GM12878 (cell line): ENCODE data around the gene MAPK9. TPM values are rescaled to one million over a fixed set of nuclear protein-coding genes. Genes with fewer than 3 reads are reported as not detected.
A peak's percentile ranks its signal among the peaks of the same experiment; 100 is the strongest.

Experiments
- ATAC-seq: fragments of 200-7000 bp; cut with Tn5 transposase; 3 replicates; pipeline ENCODE4 v1.9.1; 2020; ENCODE audit warnings: mild to moderate bottlenecking, moderate library complexity
- BruUV-seq: library from RNA; stranded (reverse); fragments of 400-500 nt; replicated peaks from 2 replicates; lab custom pipeline; 2021; lab: Mats Ljungman, UMichigan
- CTCF ChIA-PET: fragments of 300-600 bp; sonication (Branson Sonifier 250); formaldehyde crosslinking; extraction: SDS; loops from one replicate; lab custom pipeline; 2021; ENCODE audit warnings: inconsistent platforms; lab: Yijun Ruan, JAX
- POLR2A ChIA-PET: fragments of 350-600 bp; formaldehyde crosslinking; extraction: SDS; loops from one replicate; lab custom pipeline; 2021; ENCODE audit warnings: inconsistent platforms; lab: Charles Lee
- RAD21 ChIA-PET: fragments of 300-600 bp; sonication (Branson Sonifier 250); formaldehyde crosslinking; loops from one replicate; lab custom pipeline; 2023; ENCODE audit warnings: antibody characterized with exemption; ENCODE audit not compliant: unreplicated experiment; lab: Charles Lee
- SMC1A ChIA-PET: fragments of 300-600 bp; sonication (Branson Sonifier 250); formaldehyde crosslinking; loops from one replicate; lab custom pipeline; 2023; ENCODE audit not compliant: unreplicated experiment, uncharacterized antibody; lab: Charles Lee
- DNase-seq: peaks from one replicate; pipeline ENCODE4 v3.0.0-alpha.2; 2011; ENCODE audit warnings: low read depth, low spot score
- FAIRE-seq: peaks from 3 replicates; lab custom pipeline; 2011; peaks lifted over from hg19 to GRCh38; lab: Jason Lieb, UNC
- H2AFZ ChIP-seq: 2 replicates; pipeline ENCODE4 v1.6.0; 2011; ENCODE audit warnings: low read depth, low read length, control low read depth; ENCODE audit not compliant: control insufficient read depth
- H3K27ac ChIP-seq: 2 replicates; pipeline ENCODE4 v1.5.1; 2011; ENCODE audit warnings: control low read depth; ENCODE audit not compliant: control insufficient read depth, insufficient read depth
- H3K27me3 ChIP-seq, 2 experiments: replicated peaks in 1 of 2; 2 replicates each; pipeline versions ENCODE4 v1.6.0 to v1.6.1; 2011; ENCODE audit warnings: low read length in 1 of 2; ENCODE audit not compliant: control insufficient read depth in 2 of 2, insufficient read depth in 2 of 2
- H3K36me3 ChIP-seq, 2 experiments: 2 replicates each; pipeline ENCODE4 v1.5.1; 2011; ENCODE audit warnings: low read length in 1 of 2; ENCODE audit not compliant: control insufficient read depth in 2 of 2, insufficient read depth in 2 of 2
- H3K4me1 ChIP-seq: 2 replicates; pipeline ENCODE4 v1.6.1; 2011; ENCODE audit warnings: mild to moderate bottlenecking, low read length, moderate library complexity, mixed read lengths; ENCODE audit not compliant: control insufficient read depth, insufficient read depth
- H3K4me2 ChIP-seq: 2 replicates; pipeline ENCODE4 v1.6.0; 2011; ENCODE audit warnings: control low read depth; ENCODE audit not compliant: control insufficient read depth, insufficient read depth
- H3K4me3 ChIP-seq: fragments of 200-600 bp; sonication (generic); 2 replicates; pipeline ENCODE4 v1.5.1; 2016
- H3K79me2 ChIP-seq: 2 replicates; pipeline ENCODE4 v1.6.0; 2011; ENCODE audit warnings: low read length; ENCODE audit not compliant: control insufficient read depth, insufficient read depth
- H3K9ac ChIP-seq: 2 replicates; pipeline ENCODE4 v1.8.0; 2011; ENCODE audit warnings: low read length, control low read depth, mixed read lengths; ENCODE audit not compliant: control insufficient read depth, insufficient read depth
- H3K9me3 ChIP-seq: replicated peaks from 3 replicates; pipeline ENCODE4 v1.5.1; 2011; ENCODE audit warnings: mild to moderate bottlenecking, low read length; ENCODE audit not compliant: control insufficient read depth, insufficient read depth
- H4K20me1 ChIP-seq: 2 replicates; pipeline ENCODE4 v1.6.0; 2011; ENCODE audit not compliant: control insufficient read depth, insufficient read depth
- E2F4 ChIP-seq: IDR thresholded peaks from 2 replicates; pipeline ENCODE4 v1.6.1; 2012; ENCODE audit warnings: low read depth, low read length, improper control_type of control experiment
- ETV6 ChIP-seq, 2 experiments: fragments of 450-650 bp in 1 of 2; IDR thresholded peaks in 1 of 2; conservative IDR thresholded peaks in 1 of 2; 2 replicates each; pipeline ENCODE4 v1.6.1; 2014; ENCODE audit warnings: antibody characterized with exemption in 1 of 2, borderline replicate concordance in 1 of 2, low read depth in 1 of 2, mild to moderate bottlenecking in 1 of 2, moderate library complexity in 1 of 2
- HCFC1 ChIP-seq: fragments of 150-350 bp; IDR thresholded peaks from 2 replicates; pipeline ENCODE4 v1.6.1; 2014; ENCODE audit warnings: low read length
- IRF3 ChIP-seq: fragments of 450-650 bp; IDR thresholded peaks from 2 replicates; pipeline ENCODE4 v1.6.1; 2014; ENCODE audit warnings: mild to moderate bottlenecking
- MEF2A ChIP-seq: IDR thresholded peaks from 2 replicates; pipeline ENCODE4 v1.6.1; 2011; ENCODE audit warnings: low read depth, mild to moderate bottlenecking, low read length, moderate library complexity; ENCODE audit not compliant: insufficient read depth
- NR2F1 ChIP-seq: fragments of 450-650 bp; conservative IDR thresholded peaks from 2 replicates; pipeline ENCODE4 v1.6.1; 2017; ENCODE audit warnings: mild to moderate bottlenecking
- SIN3A ChIP-seq: IDR thresholded peaks from 2 replicates; pipeline ENCODE4 v1.6.1; 2012; ENCODE audit warnings: low read depth, low read length, improper control_type of control experiment
- ZNF274 ChIP-seq: IDR thresholded peaks from one replicate; pipeline ENCODE4 v1.8.0; 2011; ENCODE audit not compliant: insufficient read length, insufficient read depth
- WGBS: methylation state at CpG from one replicate; pipeline ENCODE4 v1.1.6; 2016; ENCODE audit warnings: low lambda C conversion rate; ENCODE audit not compliant: insufficient replicate concordance, insufficient coverage; ENCODE audit errors: missing lambda C conversion rate; 5-methylcytosine and 5-hydroxymethylcytosine counted together
- in situ Hi-C: fragments of 300-500 bp; cut with MboI; formaldehyde crosslinking; loops from 9 replicates; pipeline ENCODE4 v1.14.3; 2018; ENCODE audit warnings: mixed read lengths
- intact Hi-C: fragments of 100-400 bp; cut with micrococcal nuclease; formaldehyde crosslinking; loops from one replicate; pipeline ENCODE4 v1.14.2; 2022; ENCODE audit not compliant: unreplicated experiment
- polyA plus RNA-seq, 11 experiments: library from polyadenylated mRNA; depleted of rRNA in 4 of 11; unstranded in 6 of 11; stranded (reverse) in 5 of 11; fragments of >200 nt; fragmentation: Nextera tagmentation in 4 of 11; fragmentation: Illumina TruSeq in 1 of 11; extraction: Ambion mirVana in 4 of 11; extraction: Trizol in 1 of 11; gene quantifications; 1 replicate in 1 of 11; 2 replicates in 10 of 11; pipeline versions ENCODE4 v1.2.1 to v1.2.3, GENCODE V29; 2011 to 2016; ENCODE audit warnings: inconsistent platforms in 2 of 11, missing spikeins in 2 of 11, low read depth in 1 of 11
- total RNA-seq, 4 experiments: library from RNA; depleted of rRNA in 3 of 4; stranded (reverse); fragments of >200 nt in 3 of 4; fragmentation: Illumina TruSeq in 1 of 4; extraction: Trizol in 1 of 4; gene quantifications; 2 replicates each; pipeline versions ENCODE4 v1.2.1 to v1.2.3, GENCODE V29; 2013 to 2021
- TF ChIP-seq, protein P1 (sequence below): fragments of 450-650 bp; IDR thresholded peaks from 2 replicates; pipeline ENCODE4 v1.6.1; 2016; ENCODE audit warnings: mild to moderate bottlenecking

MAPK9 gene
- total and polyA plus RNA-seq, 10 of the 15 experiments (the other 5 are each of a cell fraction or from before 2014, with no cell fraction given), result 2.1 to 52.9 (median 21.7) TPM

DNA sequence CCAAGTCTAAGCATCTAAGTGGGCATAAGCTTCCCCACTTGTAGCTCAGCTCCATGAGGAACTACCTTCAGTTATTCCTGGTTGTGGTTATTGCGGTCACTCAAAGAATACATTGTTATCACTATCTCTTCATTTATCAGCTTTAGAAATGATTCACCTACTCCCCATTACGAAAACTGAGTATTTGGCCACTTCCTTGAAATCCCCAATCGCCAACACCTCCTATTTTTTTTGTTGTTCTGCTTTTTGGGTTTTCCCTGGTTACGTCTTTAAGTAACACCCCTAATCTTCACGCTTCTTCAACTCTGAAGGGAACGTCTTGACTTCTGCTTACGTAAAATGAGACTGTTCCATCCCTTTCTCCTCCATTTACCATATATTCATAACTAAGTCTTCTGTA lies 20.7 kb downstream of the MAPK9 start (continued):
- TF ChIP-seq SIN3A (no peak), HCFC1 (no peak), ETV6 (conservative IDR thresholded peaks at IDR 0.05 in 1 of 2, IDR thresholded peaks at IDR 0.05 in 1 of 2; ENCODE audit: borderline replicate concordance in 1 of 2, low read depth in 1 of 2) (no peak), E2F4 (no peak), IRF3 (no peak), NR2F1 (no peak)
- TF ChIP-seq, protein P1, sequence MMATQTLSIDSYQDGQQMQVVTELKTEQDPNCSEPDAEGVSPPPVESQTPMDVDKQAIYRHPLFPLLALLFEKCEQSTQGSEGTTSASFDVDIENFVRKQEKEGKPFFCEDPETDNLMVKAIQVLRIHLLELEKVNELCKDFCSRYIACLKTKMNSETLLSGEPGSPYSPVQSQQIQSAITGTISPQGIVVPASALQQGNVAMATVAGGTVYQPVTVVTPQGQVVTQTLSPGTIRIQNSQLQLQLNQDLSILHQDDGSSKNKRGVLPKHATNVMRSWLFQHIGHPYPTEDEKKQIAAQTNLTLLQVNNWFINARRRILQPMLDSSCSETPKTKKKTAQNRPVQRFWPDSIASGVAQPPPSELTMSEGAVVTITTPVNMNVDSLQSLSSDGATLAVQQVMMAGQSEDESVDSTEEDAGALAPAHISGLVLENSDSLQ, result no peak

DNA sequence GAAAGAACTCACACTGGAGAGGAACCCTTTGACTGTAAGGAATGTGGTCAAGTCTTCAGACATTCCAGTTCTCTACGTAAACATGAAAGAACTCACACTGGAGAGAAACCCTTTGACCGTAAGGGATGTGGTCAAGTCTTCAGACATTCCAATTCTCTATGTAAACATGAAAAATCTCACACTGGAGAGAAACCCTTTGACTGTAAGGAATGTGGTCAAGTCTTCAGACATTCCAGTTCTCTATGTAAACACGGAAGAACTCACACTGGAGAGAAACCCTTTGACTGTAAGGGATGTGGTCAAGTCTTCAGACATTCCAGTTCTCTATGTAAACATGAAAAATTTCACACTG lies 32.6 kb downstream of the MAPK9 start:
- Histone ChIP-seq H3K4me1 (no peaks in the 10 kb centered on the region), H3K4me3 (no peak overlapping the region), H3K9ac (no peak overlapping the region), H2AFZ (no peak overlapping the region), H3K4me2 (no peak overlapping the region), H3K79me2 (no peaks in the 10 kb centered on the region), H3K9me3 (peaks cover 56% of the 10 kb centered on the region), H3K27me3 (no peaks in the 10 kb centered on the region), H3K27ac (no peak overlapping the region), H4K20me1 (no peaks in the 10 kb centered on the region), H3K36me3 (peaks cover 2 to 7% of the 10 kb centered on the region in 2 experiments; a peak in 3 of 4 replicates)
- WGBS, result 82% methylated on average over 3 of the region's 3 CpGs
- no TSS peak for BruUV-seq
- no peak for FAIRE-seq
- DNase-seq, result no peak
- intact Hi-C loops (no loop called here), in situ Hi-C loops (no loop called here)
- POLR2A ChIA-PET, result no interaction called here
- RAD21 ChIA-PET, result no interaction called here
- TF ChIP-seq MEF2A, result no peak
- peak; percentile 65 for TF ChIP-seq ZNF274
- SMC1A ChIA-PET, result no interaction called here
- no peak for ATAC-seq
- CTCF ChIA-PET, result no interaction called here
